ENCODE data around the gene SRSF10.

The SRSF10 gene

GRCh38 chr1:24021403-24022266, 41.5 kb upstream of the SRSF10 start:
- Histone ChIP-seq H3K4me2 (ENCODE audit: low read depth, low read length, poor library complexity, severe bottlenecking) (no peak overlapping the region), H3K4me1 (ENCODE audit: insufficient read depth, low read length, poor library complexity, severe bottlenecking) (no peaks in the 10 kb centered on the region), H3K36me3 (ENCODE audit: insufficient read depth, low read length) (no peaks in the 10 kb centered on the region), H3F3A (ENCODE audit: low read depth) (no peaks in the 10 kb centered on the region), H4K20me1 (ENCODE audit: insufficient read depth, low read length, poor library complexity, severe bottlenecking) (no peaks in the 10 kb centered on the region), H3K79me2 (ENCODE audit: insufficient read depth, low read length) (no peaks in the 10 kb centered on the region), H3K4me3 (ENCODE audit: low read length, poor library complexity, severe bottlenecking) (no peak overlapping the region), H3K27me3 (ENCODE audit: insufficient read depth, low read length, poor library complexity, severe bottlenecking) (no peaks in the 10 kb centered on the region), H2AFZ (ENCODE audit: low read length) (no peak overlapping the region), H3K9me3 (ENCODE audit: insufficient read depth, low read depth, low read length) (no peaks in the 10 kb centered on the region), H3K9ac (ENCODE audit: low read depth, low read length, poor library complexity, severe bottlenecking) (no peak overlapping the region), H3K9me2 (replicated peaks; ENCODE audit: low read depth, low read length) (no peaks in the 10 kb centered on the region)
- TF ChIP-seq EZH2phosphoT487 (IDR thresholded peaks at IDR 0.05; ENCODE audit: borderline replicate concordance) (no peak), CTCF (conservative IDR thresholded peaks at IDR 0.05; ENCODE audit: low read length) (no peak)

GRCh38 chr1:24020470-24020869, 40.3 kb upstream of the SRSF10 start:
- Histone ChIP-seq H3K9me2 (replicated peaks; ENCODE audit: low read depth, low read length) (no peaks in the 10 kb centered on the region), H3K36me3 (ENCODE audit: insufficient read depth, low read length) (no peaks in the 10 kb centered on the region), H4K20me1 (ENCODE audit: insufficient read depth, low read length, poor library complexity, severe bottlenecking) (no peaks in the 10 kb centered on the region), H3F3A (ENCODE audit: low read depth) (no peaks in the 10 kb centered on the region), H3K9ac (ENCODE audit: low read depth, low read length, poor library complexity, severe bottlenecking) (no peak overlapping the region), H3K9me3 (ENCODE audit: insufficient read depth, low read depth, low read length) (no peaks in the 10 kb centered on the region), H2AFZ (ENCODE audit: low read length) (no peak overlapping the region), H3K4me1 (ENCODE audit: insufficient read depth, low read length, poor library complexity, severe bottlenecking) (no peaks in the 10 kb centered on the region), H3K27me3 (ENCODE audit: insufficient read depth, low read length, poor library complexity, severe bottlenecking) (no peaks in the 10 kb centered on the region), H3K79me2 (ENCODE audit: insufficient read depth, low read length) (no peaks in the 10 kb centered on the region), H3K4me3 (ENCODE audit: low read length, poor library complexity, severe bottlenecking) (no peak overlapping the region), H3K4me2 (ENCODE audit: low read depth, low read length, poor library complexity, severe bottlenecking) (no peak overlapping the region)
- TF ChIP-seq EZH2phosphoT487 (IDR thresholded peaks at IDR 0.05; ENCODE audit: borderline replicate concordance): no peak
- TF ChIP-seq CTCF (conservative IDR thresholded peaks at IDR 0.05; ENCODE audit: low read length): no peak

GRCh38 chr1:24020025-24020424, 39.9 kb upstream of the SRSF10 start:
- no peak overlapping the region for H3K9ac ChIP-seq (ENCODE audit: low read depth, low read length, poor library complexity, severe bottlenecking)
- H3K9me3 ChIP-seq (ENCODE audit: insufficient read depth, low read depth, low read length): no peaks in the 10 kb centered on the region
- no peaks in the 10 kb centered on the region for H3K36me3 ChIP-seq (ENCODE audit: insufficient read depth, low read length)
- H4K20me1 ChIP-seq (ENCODE audit: insufficient read depth, low read length, poor library complexity, severe bottlenecking): no peaks in the 10 kb centered on the region
- H3K4me3 ChIP-seq (ENCODE audit: low read length, poor library complexity, severe bottlenecking): no peak overlapping the region
- no peaks in the 10 kb centered on the region for H3K4me1 ChIP-seq (ENCODE audit: insufficient read depth, low read length, poor library complexity, severe bottlenecking)
- no peaks in the 10 kb centered on the region for H3K27me3 ChIP-seq (ENCODE audit: insufficient read depth, low read length, poor library complexity, severe bottlenecking)
- no peaks in the 10 kb centered on the region for H3F3A ChIP-seq (ENCODE audit: low read depth)
- H3K9me2 ChIP-seq (replicated peaks; ENCODE audit: low read depth, low read length): no peaks in the 10 kb centered on the region
- TF ChIP-seq EZH2phosphoT487 (IDR thresholded peaks at IDR 0.05; ENCODE audit: borderline replicate concordance) (no peak), CTCF (conservative IDR thresholded peaks at IDR 0.05; ENCODE audit: low read length) (no peak)
- no peaks in the 10 kb centered on the region for H3K79me2 ChIP-seq (ENCODE audit: insufficient read depth, low read length)
- no peak overlapping the region for H3K4me2 ChIP-seq (ENCODE audit: low read depth, low read length, poor library complexity, severe bottlenecking)
- no peak overlapping the region for H2AFZ ChIP-seq (ENCODE audit: low read length)

All from Loucy (cell line).